Nephron (organoid): ENCODE data around the gene PPM1H.

Source experiments
- H3K27ac Mint-ChIP-seq, 3 experiments: 2 replicates each; pipeline ENCODE4 v1.8.0; 2020; ENCODE audit warnings: mixed read lengths in 3 of 3, mild to moderate bottlenecking in 2 of 3, moderate library complexity in 1 of 3
- H3K27me3 Mint-ChIP-seq: 2 replicates; pipeline ENCODE4 v1.8.0; 2021; ENCODE audit warnings: low read depth, mild to moderate bottlenecking, moderate library complexity, mixed read lengths
- H3K36me3 Mint-ChIP-seq: 2 replicates; pipeline ENCODE4 v1.8.0; 2020; ENCODE audit warnings: low read depth, mixed read lengths
- H3K4me1 Mint-ChIP-seq: 2 replicates; pipeline ENCODE4 v1.8.0; 2020; ENCODE audit warnings: mixed read lengths
- H3K4me3 Mint-ChIP-seq, 3 experiments: 2 replicates each; pipeline ENCODE4 v1.8.0; 2020; ENCODE audit warnings: mild to moderate bottlenecking in 3 of 3, mixed read lengths in 3 of 3, moderate library complexity in 2 of 3
- H3K9me3 Mint-ChIP-seq: 2 replicates; pipeline ENCODE4 v1.8.0; 2020; ENCODE audit warnings: mixed read lengths
- CTCF ChIP-seq, 3 experiments: fragments of 200-600 bp; sonication (generic); IDR thresholded peaks; one replicate each; pipeline ENCODE4 v1.5.0; 2021; ENCODE audit warnings: antibody characterized with exemption in 3 of 3; ENCODE audit not compliant: unreplicated experiment in 3 of 3

PPM1H gene

DNA sequence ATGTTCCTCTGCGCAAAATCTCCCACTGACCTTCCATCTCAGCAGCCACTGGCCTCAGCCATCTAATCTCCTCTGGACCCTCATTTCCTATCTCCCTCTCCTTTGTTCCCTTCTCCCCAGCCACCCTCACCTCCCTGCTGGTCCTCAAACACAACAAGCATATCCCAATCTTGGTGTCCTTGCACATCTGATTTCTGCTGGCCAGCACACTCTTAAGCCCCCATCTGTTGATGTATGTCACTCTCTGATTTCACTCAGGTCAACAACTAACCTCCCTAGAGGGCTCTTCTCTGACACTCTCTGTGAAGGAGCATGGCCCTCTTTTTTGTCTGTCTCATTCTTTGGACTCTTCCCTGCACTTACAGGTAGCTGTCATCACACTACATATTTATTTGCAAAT lies 25.6 kb downstream of the PPM1H start:
- Mint-ChIP-seq H3K4me3 (no peak overlapping the region), H3K9me3 (no peaks in the 10 kb centered on the region), H3K27me3 (peaks cover 4% of the 10 kb centered on the region), H3K4me1 (peaks cover 50% of the 10 kb centered on the region), H3K36me3 (peaks cover 4% of the 10 kb centered on the region), H3K27ac (no peak overlapping the region)
- no peak for TF ChIP-seq CTCF (IDR thresholded peaks at IDR 0.05; ENCODE audit: unreplicated experiment in 3 of 3)

- no peak for TF ChIP-seq CTCF (IDR thresholded peaks at IDR 0.05; ENCODE audit: unreplicated experiment in 3 of 3)
- peaks cover 4% of the 10 kb centered on the region for H3K27me3 Mint-ChIP-seq
- H3K4me3 Mint-ChIP-seq, result no peak overlapping the region
- peaks cover 4% of the 10 kb centered on the region for H3K36me3 Mint-ChIP-seq
- peaks cover 48% of the 10 kb centered on the region for H3K4me1 Mint-ChIP-seq
- H3K27ac Mint-ChIP-seq, result no peak overlapping the region
- H3K9me3 Mint-ChIP-seq, result no peaks in the 10 kb centered on the region
Measured at GRCh38 chr12:62908674-62909073, 26.3 kb downstream of the PPM1H start.

DNA sequence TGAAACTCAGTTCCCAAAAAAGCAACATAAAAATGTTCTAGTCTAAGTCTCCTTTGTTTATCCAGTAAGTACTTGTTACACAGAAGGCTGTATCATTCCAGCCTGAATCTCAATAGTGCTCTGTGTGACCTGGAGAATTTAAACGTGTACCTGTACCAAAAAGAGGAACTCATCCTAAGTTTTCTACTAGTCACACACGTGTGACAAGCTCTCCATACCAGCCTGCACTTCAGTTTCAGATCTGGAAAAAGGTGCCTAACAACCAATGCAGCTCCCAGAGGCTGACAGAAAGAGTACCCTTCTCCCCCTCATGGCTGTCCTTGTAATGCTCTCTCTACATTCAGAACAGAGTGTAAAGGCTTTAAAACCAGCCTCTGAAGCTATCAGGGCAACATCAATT lies 27.4 kb downstream of the PPM1H start:
- Mint-ChIP-seq H3K36me3 (no peaks in the 10 kb centered on the region), H3K27me3 (peaks cover 4% of the 10 kb centered on the region), H3K4me1 (peaks cover 53% of the 10 kb centered on the region), H3K4me3 (no peak overlapping the region), H3K9me3 (no peaks in the 10 kb centered on the region), H3K27ac (no peak overlapping the region)
- no peak for TF ChIP-seq CTCF (IDR thresholded peaks at IDR 0.05; ENCODE audit: unreplicated experiment in 3 of 3)

DNA sequence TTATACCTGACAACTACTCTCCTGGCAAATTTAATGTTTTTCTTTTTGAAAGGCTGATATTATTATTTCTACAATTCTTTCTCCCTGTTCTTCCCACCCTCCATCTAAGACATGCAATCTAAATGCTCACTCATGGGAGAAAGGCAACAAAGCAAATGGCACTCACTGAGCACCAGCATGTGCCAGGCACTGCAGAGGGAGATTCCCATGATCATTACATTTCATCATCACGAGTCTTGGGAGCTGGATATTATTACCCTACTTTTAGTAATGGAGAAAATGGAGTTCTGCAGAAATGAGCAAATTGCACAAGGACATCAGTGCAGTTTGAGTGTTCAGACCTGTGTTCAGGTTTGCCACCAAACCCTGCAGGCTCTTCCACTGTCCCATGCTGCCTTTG lies 27.9 kb downstream of the PPM1H start:
- H3K36me3 Mint-ChIP-seq, result no peaks in the 10 kb centered on the region
- peaks cover 49% of the 10 kb centered on the region for H3K4me1 Mint-ChIP-seq
- H3K4me3 Mint-ChIP-seq, result no peak overlapping the region
- peaks cover 4% of the 10 kb centered on the region for H3K27me3 Mint-ChIP-seq
- TF ChIP-seq CTCF (IDR thresholded peaks at IDR 0.05; ENCODE audit: unreplicated experiment in 3 of 3), result no peak
- no peaks in the 10 kb centered on the region for H3K9me3 Mint-ChIP-seq
- H3K27ac Mint-ChIP-seq, result no peak overlapping the region

GRCh38 chr12:62903151-62903550 lies 31.8 kb downstream of the PPM1H start:
- Mint-ChIP-seq H3K4me1 (peaks cover 36% of the 10 kb centered on the region), H3K36me3 (no peaks in the 10 kb centered on the region), H3K27me3 (no peaks in the 10 kb centered on the region), H3K9me3 (no peaks in the 10 kb centered on the region), H3K27ac (peak overlapping the region; percentile 41 to 86 (median 82)), H3K4me3 (no peak overlapping the region)
- TF ChIP-seq CTCF (IDR thresholded peaks at IDR 0.05; ENCODE audit: unreplicated experiment in 3 of 3), result no peak

DNA sequence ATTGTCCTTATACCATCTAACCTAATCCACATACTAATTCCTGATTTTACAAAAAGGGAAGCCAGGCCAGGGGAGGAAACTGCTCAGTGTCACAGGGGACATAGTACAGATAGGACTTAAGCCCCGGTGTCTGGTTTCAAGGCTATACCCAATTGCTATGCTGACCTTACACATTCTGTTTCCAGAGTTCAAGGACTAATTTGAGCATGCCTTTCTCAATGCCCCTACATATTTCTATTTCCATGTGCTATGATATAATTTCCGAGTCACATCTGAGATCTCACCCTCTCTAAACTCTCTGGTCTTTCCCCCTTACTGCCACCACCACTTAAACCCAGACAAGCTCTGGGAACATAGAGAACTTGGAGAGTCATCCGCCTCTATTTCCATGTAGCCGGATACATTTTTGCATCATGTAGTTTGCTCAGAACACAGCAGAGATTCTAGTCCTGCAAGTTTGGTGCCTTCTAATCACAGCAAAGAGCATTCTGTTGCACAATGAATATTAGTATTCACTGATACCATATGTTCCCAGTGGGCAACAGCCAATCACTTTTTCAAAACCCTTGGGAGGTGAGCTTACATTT lies 34.2 kb downstream of the PPM1H start:
- no peak overlapping the region for H3K4me3 Mint-ChIP-seq
- peaks cover 32% of the 10 kb centered on the region for H3K4me1 Mint-ChIP-seq
- no peak for TF ChIP-seq CTCF (IDR thresholded peaks at IDR 0.05; ENCODE audit: unreplicated experiment in 3 of 3)
- H3K36me3 Mint-ChIP-seq, result peaks cover 5% of the 10 kb centered on the region
- no peaks in the 10 kb centered on the region for H3K27me3 Mint-ChIP-seq
- peak overlapping the region; percentile 2 to 71 (median 5) for H3K27ac Mint-ChIP-seq
- H3K9me3 Mint-ChIP-seq, result no peaks in the 10 kb centered on the region
